ENCODE data around the gene PODXL. TPM values are rescaled to one million over a fixed set of nuclear protein-coding genes. Genes with fewer than 3 reads are reported as not detected.
A peak's percentile ranks its signal among the peaks of the same experiment; 100 is the strongest.

PODXL gene
- total RNA-seq, 8 experiments from 2014 or later, result 10.2 to 52.7 (median 13.8) TPM

GRCh38 chr7:131586759-131587158, 30.3 kb upstream of the PODXL start:
- ATAC-seq (replicated peaks in 6 of 8), result no peak
- Histone ChIP-seq H3K4me3 (no peak overlapping the region), H3K4me1 (replicated peaks in 1 of 2) (peaks cover 4 to 5% of the 10 kb centered on the region in 2 donors), H3K27ac (no peak overlapping the region)
- in situ Hi-C loops (cut with MboI; ENCODE audit: low pct_unique_long_range_greater_than_20kb in 2 of 9, low sequenced_read_pairs in 9 of 9, unreplicated experiment in 9 of 9), result no loop called here
- WGBS, 10 experiments, result 60 to 100% (median 85%) methylated on average over 1 to 3 of the region's 3 CpGs; no CpG with 5 or more reads in 4 of the 10 experiments

- H3K27ac ChIP-seq, result no peak overlapping the region
- 50 to 83% (median 80%) methylated on average over 1 to 2 of the region's 5 CpGs; no CpG with 5 or more reads in 7 of the 10 experiments for WGBS, 10 experiments
- ATAC-seq (replicated peaks in 6 of 8), result peak in 3 of 8 experiments; percentile 35 to 83 (median 79)
These were observed 29.8 kb upstream of the PODXL start for GRCh38 chr7:131586259-131586658.

GRCh38 chr7:131583430-131583829, 27.0 kb upstream of the PODXL start:
- 74 to 100% (median 88%) methylated on average over 2 to 9 of the region's 9 CpGs; no CpG with 5 or more reads in 2 of the 10 experiments for WGBS, 10 experiments
- Histone ChIP-seq H3K27ac (no peak overlapping the region), H3K4me1 (replicated peaks in 1 of 2) (peaks cover 0 to 8% of the 10 kb centered on the region in 2 donors), H3K4me3 (no peak overlapping the region)
- ATAC-seq (replicated peaks in 6 of 8), result no peak
- in situ Hi-C loops (cut with MboI; ENCODE audit: low pct_unique_long_range_greater_than_20kb in 2 of 9, low sequenced_read_pairs in 9 of 9, unreplicated experiment in 9 of 9), result no loop called here

More at GRCh38 chr7:131586259-131586658, 29.8 kb upstream of the PODXL start:
- in situ Hi-C loops (cut with MboI; ENCODE audit: low pct_unique_long_range_greater_than_20kb in 2 of 9, low sequenced_read_pairs in 9 of 9, unreplicated experiment in 9 of 9), result no loop called here
- Histone ChIP-seq H3K4me3 (no peak overlapping the region), H3K4me1 (replicated peaks in 1 of 2) (peaks cover 5 to 7% of the 10 kb centered on the region in 2 donors)

GRCh38 chr7:131581241-131582051, 25.0 kb upstream of the PODXL start:
- H3K4me3 ChIP-seq, result no peak overlapping the region
- 50 to 100% (median 80%) methylated on average over 1 to 7 of the region's 16 CpGs; no CpG with 5 or more reads in 3 of the 10 experiments for WGBS, 10 experiments
- no peak overlapping the region for H3K27ac ChIP-seq
- H3K4me1 ChIP-seq (replicated peaks in 1 of 2), result peaks cover 0 to 8% of the 10 kb centered on the region in 2 donors
- ATAC-seq (replicated peaks in 6 of 8), result peak in 6 of 8 experiments; percentile 26 to 80 (median 41)
- in situ Hi-C loops (cut with MboI; ENCODE audit: low pct_unique_long_range_greater_than_20kb in 2 of 9, low sequenced_read_pairs in 9 of 9, unreplicated experiment in 9 of 9), result no loop called here

GRCh38 chr7:131578602-131579001, 22.2 kb upstream of the PODXL start:
- Histone ChIP-seq H3K27ac (no peak overlapping the region), H3K4me1 (replicated peaks in 1 of 2) (peaks cover 0 to 8% of the 10 kb centered on the region in 2 donors), H3K4me3 (no peak overlapping the region)
- no peak for ATAC-seq (replicated peaks in 6 of 8)
- in situ Hi-C loops (cut with MboI; ENCODE audit: low pct_unique_long_range_greater_than_20kb in 2 of 9, low sequenced_read_pairs in 9 of 9, unreplicated experiment in 9 of 9), result no loop called here
- WGBS, 10 experiments, result 14 to 100% (median 50%) methylated on average over 1 to 3 of the region's 3 CpGs; no CpG with 5 or more reads in 3 of the 10 experiments

GRCh38 chr7:131574741-131575140, 18.3 kb upstream of the PODXL start:
- no peaks in the 10 kb centered on the region for H3K4me1 ChIP-seq (replicated peaks in 1 of 2)
- in situ Hi-C loops (cut with MboI; ENCODE audit: low pct_unique_long_range_greater_than_20kb in 2 of 9, low sequenced_read_pairs in 9 of 9, unreplicated experiment in 9 of 9), result no loop called here
- H3K27ac ChIP-seq, result no peak overlapping the region
- H3K4me3 ChIP-seq, result no peak overlapping the region
- no peak for ATAC-seq (replicated peaks in 6 of 8)
- WGBS, 10 experiments, result 0 to 100% (median 90%) methylated on average over 1 to 5 of the region's 6 CpGs; no CpG with 5 or more reads in 5 of the 10 experiments

- H3K27ac ChIP-seq, result no peak overlapping the region
- peaks cover 6 to 10% of the 10 kb centered on the region in 2 donors for H3K4me1 ChIP-seq (replicated peaks in 1 of 2)
- ATAC-seq (replicated peaks in 6 of 8), result no peak
- 49 to 100% (median 80%) methylated on average over 1 to 4 of the region's 5 CpGs; no CpG with 5 or more reads in 3 of the 10 experiments for WGBS, 10 experiments
- H3K4me3 ChIP-seq, result no peak overlapping the region
- in situ Hi-C loops (cut with MboI; ENCODE audit: low pct_unique_long_range_greater_than_20kb in 2 of 9, low sequenced_read_pairs in 9 of 9, unreplicated experiment in 9 of 9), result no loop called here
These were observed 14.0 kb upstream of the PODXL start for GRCh38 chr7:131570401-131570800.

- peak in 5 of 8 experiments; percentile 59 to 85 (median 71) for ATAC-seq (replicated peaks in 6 of 8)
- 8 to 76% (median 41%) methylated on average over 3 to 10 of the region's 10 CpGs; no CpG with 5 or more reads in 5 of the 10 experiments for WGBS, 10 experiments
- H3K27ac ChIP-seq, result no peak overlapping the region
- in situ Hi-C loops (cut with MboI; ENCODE audit: low pct_unique_long_range_greater_than_20kb in 2 of 9, low sequenced_read_pairs in 9 of 9, unreplicated experiment in 9 of 9), result no loop called here
- H3K4me1 ChIP-seq (replicated peaks in 1 of 2), result peaks cover 6 to 10% of the 10 kb centered on the region in 2 donors
- H3K4me3 ChIP-seq, result no peak overlapping the region
These were observed 12.5 kb upstream of the PODXL start for GRCh38 chr7:131568970-131569369.

GRCh38 chr7:131568510-131568909, 12.1 kb upstream of the PODXL start:
- peak in 1 of 8 experiments; percentile 17 for ATAC-seq (replicated peaks in 6 of 8)

GRCh38 chr7:131564640-131565039, 8.2 kb upstream of the PODXL start:
- in situ Hi-C loops (cut with MboI; ENCODE audit: low pct_unique_long_range_greater_than_20kb in 2 of 9, low sequenced_read_pairs in 9 of 9, unreplicated experiment in 9 of 9), result no loop called here
- Histone ChIP-seq H3K4me1 (replicated peaks in 1 of 2) (peaks cover 6 to 10% of the 10 kb centered on the region in 2 donors), H3K27ac (no peak overlapping the region), H3K4me3 (no peak overlapping the region)
- WGBS, 10 experiments, result 54 to 100% (median 92%) methylated on average over 1 to 5 of the region's 5 CpGs; no CpG with 5 or more reads in 1 of the 10 experiments
- ATAC-seq (replicated peaks in 6 of 8), result no peak

More at GRCh38 chr7:131568510-131568909, 12.1 kb upstream of the PODXL start:
- Histone ChIP-seq H3K4me1 (replicated peaks in 1 of 2) (peaks cover 6 to 10% of the 10 kb centered on the region in 2 donors), H3K27ac (no peak overlapping the region), H3K4me3 (no peak overlapping the region)
- in situ Hi-C loops (cut with MboI; ENCODE audit: low pct_unique_long_range_greater_than_20kb in 2 of 9, low sequenced_read_pairs in 9 of 9, unreplicated experiment in 9 of 9), result no loop called here
- WGBS, 10 experiments, result 37 to 100% (median 52%) methylated on average over 1 to 5 of the region's 6 CpGs; no CpG with 5 or more reads in 4 of the 10 experiments

- no peak for ATAC-seq (replicated peaks in 6 of 8)
- Histone ChIP-seq H3K27ac (no peak overlapping the region), H3K4me3 (no peak overlapping the region), H3K4me1 (replicated peaks in 1 of 2) (peaks cover 4 to 6% of the 10 kb centered on the region in 2 donors)
- WGBS, 10 experiments, result 47 to 100% (median 76%) methylated on average over 1 to 4 of the region's 5 CpGs; no CpG with 5 or more reads in 4 of the 10 experiments
- in situ Hi-C loops (cut with MboI; ENCODE audit: low pct_unique_long_range_greater_than_20kb in 2 of 9, low sequenced_read_pairs in 9 of 9, unreplicated experiment in 9 of 9), result no loop called here
These were observed 7.5 kb upstream of the PODXL start for GRCh38 chr7:131563918-131564317.

GRCh38 chr7:131562941-131563340, 6.5 kb upstream of the PODXL start:
- no peak overlapping the region for H3K27ac ChIP-seq
- ATAC-seq (replicated peaks in 6 of 8), result no peak
- H3K4me1 ChIP-seq (replicated peaks in 1 of 2), result peaks cover 2 to 3% of the 10 kb centered on the region in 2 donors
- H3K4me3 ChIP-seq, result no peak overlapping the region
- 33 to 100% (median 90%) methylated on average over 1 to 2 of the region's 2 CpGs; no CpG with 5 or more reads in 2 of the 10 experiments for WGBS, 10 experiments
- in situ Hi-C loops (cut with MboI; ENCODE audit: low pct_unique_long_range_greater_than_20kb in 2 of 9, low sequenced_read_pairs in 9 of 9, unreplicated experiment in 9 of 9), result no loop called here

- no peak overlapping the region for H3K27ac ChIP-seq
- no peak overlapping the region for H3K4me3 ChIP-seq
- in situ Hi-C loops (cut with MboI; ENCODE audit: low pct_unique_long_range_greater_than_20kb in 2 of 9, low sequenced_read_pairs in 9 of 9, unreplicated experiment in 9 of 9), result no loop called here
- ATAC-seq (replicated peaks in 6 of 8), result no peak
- 80 to 100% (median 100%) methylated on average over 1 to 2 of the region's 2 CpGs; no CpG with 5 or more reads in 5 of the 10 experiments for WGBS, 10 experiments
- peaks cover 7 to 14% of the 10 kb centered on the region in 2 donors for H3K4me1 ChIP-seq (replicated peaks in 1 of 2)
These were observed 3.6 kb upstream of the PODXL start for GRCh38 chr7:131560061-131560460.
